H1 (cell line): ENCODE results near the gene WFDC11. TPM values are rescaled to one million over a fixed set of nuclear protein-coding genes. Genes with fewer than 3 reads are reported as not detected.

Experiments used
- CBX5 ChIP-seq: fragments of 300-800, 300-1000 bp; sonication (generic); IDR thresholded peaks from 2 replicates; pipeline ENCODE4 v1.7.1; 2016; ENCODE audit warnings: antibody characterized with exemption, low read length, low read depth
- polyA plus RNA-seq, 7 experiments: library from polyadenylated mRNA; depleted of rRNA in 3 of 7; stranded (reverse) in 5 of 7; unstranded in 2 of 7; fragments of >200 nt in 5 of 7; fragments of 200-250 nt in 2 of 7; gene quantifications; 1 replicate in 5 of 7; 2 replicates in 1 of 7; 4 replicates in 1 of 7; pipeline versions ENCODE4 v1.2.1 to v1.2.3, GENCODE V29; 2011 to 2013; ENCODE audit warnings: missing spikeins in 2 of 7, mixed read lengths in 2 of 7
- total RNA-seq: library from RNA; stranded (reverse); fragmentation: NEBNext Ultra II Directional; extraction: Animal tissue kit (Norgen Biotek cat#: 25700); gene quantifications from 2 replicates; pipeline ENCODE4 v1.2.1, GENCODE V29; 2021

WFDC11 gene
- total and polyA plus RNA-seq, 2 of the 8 experiments (the other 6 are each of a cell fraction or from before 2014, with no cell fraction given) = not detected

DNA sequence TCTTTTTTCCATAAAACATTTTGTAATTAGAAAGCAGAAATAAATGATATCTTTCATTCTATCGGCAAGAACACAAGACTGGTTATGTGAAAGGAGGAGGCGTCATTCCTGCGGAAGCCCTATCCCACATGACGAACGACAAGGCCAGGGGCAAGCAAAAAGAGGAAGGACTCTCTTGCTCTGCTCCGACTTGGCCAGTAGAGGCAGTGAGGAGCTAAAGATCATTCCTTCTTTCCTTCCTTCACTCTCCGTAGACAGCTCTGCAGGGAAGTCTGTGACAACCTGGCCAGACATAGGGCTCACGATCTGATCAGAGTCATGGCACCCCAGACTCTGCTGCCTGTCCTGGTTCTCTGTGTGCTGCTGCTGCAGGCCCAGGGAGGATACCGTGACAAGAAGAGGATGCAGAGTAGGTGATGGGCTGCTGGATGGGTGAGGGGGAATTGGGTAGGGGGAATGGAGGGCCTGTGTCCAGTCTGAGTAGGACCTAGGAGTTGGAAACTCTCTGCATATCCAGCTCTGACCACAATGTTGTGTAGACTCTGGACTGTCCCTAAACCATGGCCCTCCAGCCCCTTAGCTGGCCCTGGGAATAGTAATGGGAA is 40.4 kb downstream of the WFDC11 start, which contains the start of gene WFDC10A (continued):
- TF ChIP-seq CBX5 = no peak
